SKM-1 (cell line): ENCODE measurements around the gene C1orf35.

Source experiments
- DNase-seq: peaks from one replicate; lab custom pipeline; 2025; ENCODE audit not compliant: unreplicated experiment; lab: John Stamatoyannopoulos, UW

Gene C1orf35

DNA sequence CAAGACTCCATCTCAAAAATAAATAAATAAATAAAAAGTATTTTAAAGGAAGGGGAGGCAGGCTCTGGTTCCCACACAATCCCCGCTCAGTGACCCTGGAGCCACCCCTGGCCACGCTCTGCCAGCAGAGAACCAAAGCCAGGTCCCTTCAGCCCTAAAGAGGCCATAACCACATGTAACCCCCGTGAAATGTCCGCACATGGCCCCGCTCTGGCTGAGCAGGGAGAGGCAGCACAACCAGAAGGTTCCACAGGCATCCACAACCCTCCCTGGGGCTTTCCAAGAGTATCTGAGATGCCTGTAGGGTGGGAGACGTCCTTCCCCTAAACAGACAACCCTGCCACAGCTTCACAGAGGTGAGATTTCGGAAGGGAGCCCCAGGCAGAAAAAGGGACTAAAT is 22.0 kb downstream of the C1orf35 start:
- DNase-seq = no peak

DNA sequence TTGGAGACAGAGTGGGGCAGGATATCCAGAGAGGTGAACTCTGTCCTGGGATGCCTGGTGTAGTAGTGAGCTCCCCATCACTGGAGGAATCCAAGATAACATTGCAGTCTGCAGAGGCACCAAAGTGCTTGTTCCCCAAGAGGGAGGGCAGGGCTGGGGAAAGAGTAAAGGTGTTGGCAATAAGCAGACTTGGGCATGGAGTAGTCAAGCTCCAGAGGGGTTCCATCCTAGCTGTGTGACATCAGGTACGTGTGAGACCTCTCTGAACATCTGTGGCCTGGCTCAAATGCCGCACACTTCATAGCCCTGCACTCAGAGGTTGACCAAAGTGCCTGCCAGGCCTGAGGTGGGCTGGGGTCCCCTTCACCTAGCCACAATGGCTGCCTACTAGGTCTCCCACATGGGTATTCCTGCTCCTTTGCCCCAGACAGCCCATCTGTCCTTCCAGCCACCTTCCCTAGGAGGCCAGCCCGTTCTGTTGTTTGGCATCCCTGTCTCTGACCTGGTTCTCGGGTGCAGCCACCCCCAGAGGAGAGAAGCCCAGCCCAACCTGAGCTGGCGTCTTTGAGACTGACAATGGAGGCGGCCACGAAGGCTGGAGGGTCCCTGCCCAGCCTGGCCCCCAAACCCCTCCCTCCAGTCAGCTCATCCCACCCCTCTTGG is 23.4 kb downstream of the C1orf35 start:
- no peak for DNase-seq

DNA sequence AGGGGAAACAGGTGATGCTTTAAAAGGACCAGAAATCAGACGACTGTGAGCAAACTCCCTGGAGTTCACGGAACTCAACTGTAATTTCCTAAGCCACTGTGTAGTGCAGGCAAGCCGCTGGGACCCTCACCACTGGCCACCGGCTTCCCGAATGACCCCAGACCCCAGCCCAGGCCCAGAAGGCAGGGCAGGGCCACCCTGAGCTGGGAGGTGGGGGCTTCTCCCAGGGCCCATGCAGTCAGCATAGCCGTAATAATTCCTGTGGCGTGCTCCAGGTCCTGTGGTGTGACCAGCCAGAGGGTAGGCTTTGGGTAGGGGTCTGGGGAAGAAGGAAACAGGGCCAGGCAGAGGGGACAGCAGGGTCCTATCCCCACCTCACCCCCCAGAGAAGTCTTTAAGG is 24.1 kb downstream of the C1orf35 start:
- DNase-seq = no peak

DNA sequence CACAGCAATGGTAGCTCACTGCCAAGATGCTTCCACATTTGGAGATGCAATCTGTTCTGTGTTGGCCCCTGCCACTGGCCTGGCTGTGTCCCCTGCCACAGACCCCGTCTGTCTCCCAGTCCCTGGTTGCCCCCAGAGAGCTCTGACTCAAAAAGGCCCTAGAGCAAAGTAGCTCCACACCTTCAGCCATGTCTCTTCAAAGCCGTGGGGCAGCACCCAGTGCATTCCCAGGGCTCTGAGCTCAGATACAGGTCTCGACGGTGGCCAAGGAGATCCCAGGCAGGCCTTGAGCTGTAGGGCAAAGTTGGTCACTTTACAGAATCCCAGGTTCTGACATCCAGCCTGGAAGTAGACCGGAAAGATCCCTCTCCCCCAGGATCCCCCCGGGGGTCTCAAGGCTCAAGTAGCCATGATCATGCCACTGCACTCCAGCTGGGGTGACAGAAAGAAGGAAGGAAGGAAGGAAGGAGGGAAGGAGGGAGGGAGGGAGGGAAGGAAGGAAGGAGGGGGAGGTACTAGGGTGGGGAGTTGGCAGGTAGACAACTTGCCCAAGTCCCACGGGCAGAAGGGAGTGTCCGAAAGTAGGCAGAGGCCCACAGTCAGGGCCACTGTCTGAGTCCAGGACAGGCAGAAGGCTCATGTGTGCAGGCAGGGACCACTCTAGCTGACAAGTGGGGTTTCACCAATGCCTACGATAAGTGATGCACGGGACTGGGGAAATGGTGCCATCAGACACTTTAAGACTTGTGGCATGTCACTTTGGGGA is 25.4 kb downstream of the C1orf35 start:
- no peak for DNase-seq

DNA sequence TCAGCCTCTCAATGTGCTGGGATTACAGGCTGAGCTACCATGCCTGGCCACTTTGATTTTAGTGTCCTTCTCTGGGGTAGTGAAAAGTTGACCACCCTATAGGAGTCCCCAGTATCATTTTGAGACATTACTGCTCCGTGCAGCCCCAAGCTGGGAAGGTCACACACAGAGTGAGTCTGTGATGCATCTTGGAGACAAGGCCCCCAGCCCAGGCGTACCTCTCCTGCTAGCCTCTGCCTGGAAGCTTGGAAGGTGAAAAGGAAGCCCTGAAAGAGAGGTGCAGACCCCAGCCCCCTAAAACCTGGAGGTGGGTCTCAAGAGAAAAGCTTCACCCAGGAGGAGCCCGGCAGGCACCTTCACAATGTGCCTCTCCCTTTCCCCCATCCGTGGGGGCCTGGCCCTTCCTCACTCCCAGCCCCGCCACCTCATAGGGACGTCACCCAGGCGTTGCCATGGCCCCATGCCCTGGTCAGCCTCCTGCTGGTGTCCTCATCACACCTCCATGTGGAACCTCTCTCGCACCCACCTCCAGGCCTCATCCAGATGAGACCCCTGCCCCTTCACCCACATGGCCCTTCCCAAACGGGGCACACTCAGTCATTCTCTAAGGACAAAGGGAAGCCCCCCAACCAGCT is 26.2 kb downstream of the C1orf35 start:
- no peak for DNase-seq

DNA sequence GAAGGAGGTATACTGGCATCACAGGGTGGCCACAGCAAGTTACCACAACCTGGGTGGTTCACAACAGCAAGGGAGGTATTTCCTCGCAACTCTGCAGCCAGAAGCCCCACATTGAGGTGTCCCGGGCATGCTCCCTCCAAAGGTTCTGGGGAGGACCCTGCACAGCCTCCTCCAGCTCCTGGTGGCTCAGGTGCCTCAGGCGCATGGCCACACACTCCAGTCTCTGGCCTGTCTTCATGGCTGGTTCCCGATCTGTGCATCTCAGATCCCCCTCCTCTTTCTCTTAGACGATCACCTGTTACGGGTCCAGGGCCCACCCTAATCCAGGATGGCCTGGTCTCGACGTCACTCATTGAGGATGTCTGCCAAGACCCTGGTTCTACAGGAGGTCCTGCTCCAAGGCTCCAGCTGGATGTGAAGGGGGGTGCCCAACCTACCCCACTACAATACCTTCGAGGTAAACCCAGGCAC is 27.3 kb downstream of the C1orf35 start:
- no peak for DNase-seq

DNA sequence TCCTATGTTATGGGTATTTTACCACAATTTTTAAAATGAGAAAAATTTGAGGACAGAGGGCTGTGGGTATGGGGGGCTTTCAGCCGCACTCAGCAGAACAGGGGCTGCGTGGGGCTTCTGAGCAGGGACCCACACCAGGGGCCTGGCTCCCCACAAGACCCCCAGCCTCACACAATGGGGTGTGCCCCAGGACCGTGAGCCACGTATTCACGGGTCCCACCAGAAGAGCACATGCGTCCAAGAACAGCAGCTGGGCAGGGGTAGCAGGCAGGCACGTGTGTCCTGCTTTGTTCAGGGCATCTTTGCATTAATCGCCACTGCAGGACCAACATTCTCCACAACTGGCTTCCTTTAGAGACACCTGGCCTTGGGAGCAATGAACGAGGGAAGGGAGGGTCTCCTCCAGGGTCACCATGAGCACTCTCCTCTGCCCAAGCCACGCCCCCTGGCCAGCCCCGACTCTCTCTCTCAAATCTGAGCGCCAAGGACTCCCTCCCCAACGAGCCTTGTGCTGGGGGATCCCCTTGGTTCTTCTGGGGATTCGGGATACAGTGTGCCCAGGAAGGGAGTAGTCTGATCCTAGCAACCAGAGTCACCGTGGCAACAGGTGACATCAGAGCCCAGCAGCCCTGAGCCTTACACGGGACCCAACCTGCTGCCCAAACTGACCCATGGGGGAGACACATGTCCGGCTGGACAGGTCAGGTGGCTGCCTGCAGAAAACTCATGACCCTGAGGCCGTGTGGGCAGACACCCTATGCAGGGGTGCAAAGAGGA is 28.0 kb downstream of the C1orf35 start:
- no peak for DNase-seq

DNA sequence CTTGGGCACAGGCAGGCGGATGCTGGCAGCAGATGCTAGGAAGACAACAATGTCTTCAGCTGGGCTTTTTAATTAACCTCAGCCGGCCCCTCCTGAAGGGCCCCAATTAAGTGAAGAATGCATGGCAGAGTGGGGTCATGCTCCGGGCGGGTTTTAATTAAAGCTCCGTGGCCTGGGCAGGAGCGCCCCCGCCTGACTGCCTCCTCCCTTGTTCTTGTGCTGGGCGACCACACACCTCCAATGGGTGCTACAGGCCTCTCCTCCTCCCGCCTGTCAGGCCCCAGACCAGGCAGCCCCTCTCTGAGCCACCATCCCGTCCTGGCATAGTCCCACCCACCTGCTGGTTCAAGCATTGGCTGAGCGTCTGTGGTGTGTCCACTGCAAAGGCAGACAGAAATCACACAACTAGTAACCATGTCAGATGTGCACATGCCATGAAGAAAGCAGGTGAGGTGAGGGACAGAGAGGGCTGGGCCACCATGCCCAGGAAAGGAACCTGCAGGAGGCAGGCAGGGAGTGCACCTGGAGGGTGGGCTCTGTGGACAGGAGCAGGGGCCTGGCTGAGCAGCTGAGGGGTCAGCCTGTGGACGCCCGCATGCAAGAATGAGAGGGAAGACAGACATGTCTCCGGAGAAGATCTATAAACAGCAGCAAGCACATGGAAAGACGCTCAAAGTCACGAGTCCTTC is 29.1 kb downstream of the C1orf35 start:
- DNase-seq = no peak

DNA sequence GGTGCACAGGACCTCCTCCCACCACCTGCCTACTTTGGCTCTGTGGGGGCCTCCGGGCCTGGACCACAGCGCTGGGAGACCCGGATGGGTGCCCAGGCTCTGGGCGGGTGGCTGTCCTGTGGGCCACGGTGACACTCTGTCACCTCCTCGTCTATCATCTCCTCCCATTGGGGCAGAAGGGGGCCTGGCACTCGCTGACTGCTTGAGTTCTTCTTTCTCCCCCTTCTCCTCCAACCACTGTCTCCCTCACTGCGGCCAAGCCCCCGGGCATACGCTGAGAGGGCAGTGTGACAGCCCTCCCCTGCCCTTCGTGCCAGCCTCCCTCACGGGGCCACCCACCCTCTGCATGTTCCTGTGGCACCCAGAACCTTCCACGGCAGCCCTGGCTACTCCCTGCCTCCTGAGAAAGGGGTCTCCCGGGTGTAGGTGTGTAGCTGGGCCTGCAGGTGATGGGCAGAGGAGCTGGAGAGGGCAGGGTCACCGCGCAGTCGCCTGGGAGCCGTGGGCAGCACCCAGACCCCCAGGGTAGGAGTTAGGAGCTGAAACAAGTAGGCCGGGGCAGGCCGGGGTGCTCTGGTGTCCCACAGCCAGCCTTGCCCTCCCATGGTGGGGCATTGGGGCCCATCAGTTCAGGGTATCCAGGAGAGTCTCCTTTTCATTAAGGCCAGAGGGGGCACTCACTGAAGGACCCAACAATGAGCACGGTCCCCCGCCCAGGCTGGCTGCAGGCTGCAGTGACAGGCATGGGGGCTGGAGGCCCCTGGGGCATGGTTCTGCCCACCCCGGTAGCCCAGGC is 29.9 kb downstream of the C1orf35 start:
- no peak for DNase-seq

DNA sequence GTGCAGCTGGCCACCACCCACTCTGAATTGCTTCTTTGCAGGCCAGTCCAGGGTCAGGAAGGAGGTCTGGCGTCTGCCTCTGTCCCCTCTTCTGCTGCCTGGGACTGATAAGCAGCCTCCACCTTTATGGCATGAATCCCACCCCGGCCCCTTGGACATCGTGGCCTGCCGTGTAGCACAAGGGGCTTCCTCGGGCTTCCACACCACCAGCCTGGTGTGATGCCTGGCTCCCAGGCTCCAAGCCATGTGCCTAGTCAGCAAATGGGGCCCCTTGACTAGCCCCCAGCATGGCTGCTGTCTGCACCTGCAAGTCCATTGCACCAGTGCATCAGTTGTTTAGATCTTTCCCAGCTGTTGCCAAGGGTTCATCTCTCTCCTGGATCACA is 30.5 kb downstream of the C1orf35 start:
- DNase-seq = no peak

DNA sequence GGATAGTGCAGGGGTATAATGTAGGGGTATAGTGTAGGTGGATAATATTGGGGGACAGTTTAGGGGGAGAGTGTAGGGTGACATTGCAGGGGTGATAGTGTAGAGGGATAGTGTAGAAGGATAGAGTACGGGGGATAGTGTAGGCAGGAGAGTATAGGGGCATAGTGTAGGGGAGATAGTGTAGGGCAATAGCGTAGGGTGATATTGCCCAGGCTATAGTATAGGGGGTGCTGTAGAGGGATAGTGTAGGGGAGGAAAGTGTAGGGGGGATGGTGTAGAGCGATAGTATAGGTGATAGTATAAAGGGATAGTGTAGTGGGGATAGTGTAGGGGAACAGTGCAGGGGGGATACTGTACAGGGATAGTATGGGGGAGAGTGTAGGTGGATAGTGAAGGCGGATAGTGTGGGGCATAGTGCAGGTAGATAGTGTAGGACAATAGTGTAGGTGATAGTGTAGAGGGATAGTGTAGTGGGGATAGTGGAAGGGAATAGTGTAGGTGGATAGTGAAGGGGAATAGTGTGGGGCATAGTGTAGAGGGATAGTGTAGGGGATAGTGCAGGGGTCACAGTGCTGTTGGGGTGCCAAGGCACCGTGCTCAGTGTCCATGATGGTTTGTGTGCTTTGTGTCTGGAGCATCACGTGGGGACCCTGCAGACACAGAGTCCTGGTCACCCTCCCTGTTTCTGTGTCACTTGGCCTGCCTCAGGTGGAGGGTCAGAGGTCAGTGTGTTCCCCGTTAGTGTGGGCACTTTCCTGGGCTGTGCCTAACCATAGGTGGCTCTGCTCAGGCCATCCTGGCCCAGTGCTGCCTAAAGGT is 31.1 kb downstream of the C1orf35 start:
- DNase-seq = no peak

DNA sequence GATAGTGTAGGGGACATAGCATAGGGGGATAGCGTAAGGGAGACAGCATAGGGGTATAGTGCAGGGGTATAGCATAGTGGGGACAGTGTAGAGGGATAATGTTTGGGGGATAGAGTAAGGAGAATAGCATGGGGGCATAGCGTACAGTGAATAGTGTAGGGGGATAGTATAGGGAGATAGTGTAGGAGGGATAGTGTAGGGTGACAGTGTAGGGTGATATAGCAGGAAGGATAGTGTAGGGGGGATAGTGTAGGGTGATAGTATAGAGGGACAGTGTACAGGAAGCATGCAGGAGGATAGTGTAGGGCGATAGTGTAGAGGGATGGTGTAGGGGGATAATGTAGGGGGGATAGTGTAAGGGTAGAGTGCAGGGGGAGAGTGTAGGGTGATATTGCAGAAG is 32.3 kb downstream of the C1orf35 start:
- no peak for DNase-seq

DNA sequence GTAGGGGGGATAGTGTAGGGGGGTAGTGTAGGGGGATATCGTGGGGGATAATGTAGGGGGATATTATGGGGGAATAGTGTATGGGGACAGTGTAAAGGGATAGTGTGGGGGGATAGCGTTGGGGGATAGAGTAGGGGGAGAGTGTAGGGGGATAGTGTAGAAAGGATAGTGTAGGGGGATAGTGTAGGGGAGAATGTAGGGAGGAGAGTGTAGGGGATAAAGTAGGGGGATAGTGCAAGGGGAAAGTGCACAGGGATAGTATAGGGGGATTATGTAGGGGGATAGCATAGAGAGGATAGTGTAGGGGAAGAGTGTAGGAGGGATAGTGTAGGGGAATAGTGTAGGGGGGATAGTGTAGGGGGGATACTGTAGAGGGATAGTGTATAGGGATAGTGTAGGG is 33.0 kb downstream of the C1orf35 start:
- DNase-seq = no peak

DNA sequence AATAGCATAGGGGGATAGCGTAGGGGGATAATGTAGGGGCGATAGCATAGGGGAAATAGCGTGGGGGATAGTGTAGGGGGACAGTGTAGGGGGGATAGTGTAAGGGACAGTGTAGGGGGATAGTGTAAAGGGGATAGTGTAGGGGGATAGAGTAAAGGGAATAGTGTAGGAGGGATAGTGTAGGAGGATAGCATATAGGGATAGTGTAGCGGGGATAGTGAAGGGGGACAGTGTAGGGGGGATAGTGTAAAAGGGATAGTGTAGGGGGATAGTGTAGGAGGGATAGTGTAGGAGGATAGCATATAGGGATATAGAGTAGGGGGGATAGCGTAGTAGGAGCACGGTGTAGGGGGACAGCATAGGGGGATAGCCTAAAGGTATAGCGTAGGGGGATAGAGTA is 34.8 kb downstream of the C1orf35 start:
- no peak for DNase-seq

DNA sequence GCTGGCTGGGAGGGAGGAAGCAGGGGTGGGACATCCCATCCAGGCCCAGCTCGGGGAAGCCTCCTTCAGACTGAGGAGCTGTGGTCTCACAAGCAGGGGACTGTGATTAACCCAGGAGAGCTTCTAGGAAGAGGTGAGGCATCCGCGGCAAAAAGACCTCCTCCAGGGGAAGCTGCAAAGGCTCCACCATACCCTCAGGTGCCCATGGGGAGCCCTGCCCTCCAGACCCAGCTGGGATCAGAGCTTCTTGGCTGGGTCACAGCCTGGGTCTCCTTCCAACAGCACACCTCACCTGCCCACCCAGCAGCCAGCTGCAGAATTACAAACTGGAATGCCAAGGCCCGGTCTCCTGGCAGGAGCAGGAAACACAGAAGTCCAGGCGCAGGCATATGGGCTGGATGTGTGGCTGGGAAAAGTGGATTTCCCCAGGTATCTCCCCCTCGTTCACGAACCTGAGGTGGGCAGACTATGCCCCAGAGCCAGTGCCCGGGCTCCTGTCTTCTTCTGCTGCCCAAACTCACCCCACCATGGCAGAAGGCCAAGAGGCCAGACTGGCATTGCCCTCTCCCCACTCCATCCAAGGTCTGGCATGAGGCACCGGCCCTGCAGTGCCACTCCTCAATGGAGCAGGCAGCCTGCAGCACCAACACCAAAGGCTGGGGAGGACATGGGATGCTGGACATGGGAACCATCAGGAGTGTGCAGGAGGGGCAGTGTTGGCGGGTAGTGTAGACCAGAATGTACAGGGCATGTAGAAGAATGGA is 36.1 kb downstream of the C1orf35 start:
- no peak for DNase-seq

DNA sequence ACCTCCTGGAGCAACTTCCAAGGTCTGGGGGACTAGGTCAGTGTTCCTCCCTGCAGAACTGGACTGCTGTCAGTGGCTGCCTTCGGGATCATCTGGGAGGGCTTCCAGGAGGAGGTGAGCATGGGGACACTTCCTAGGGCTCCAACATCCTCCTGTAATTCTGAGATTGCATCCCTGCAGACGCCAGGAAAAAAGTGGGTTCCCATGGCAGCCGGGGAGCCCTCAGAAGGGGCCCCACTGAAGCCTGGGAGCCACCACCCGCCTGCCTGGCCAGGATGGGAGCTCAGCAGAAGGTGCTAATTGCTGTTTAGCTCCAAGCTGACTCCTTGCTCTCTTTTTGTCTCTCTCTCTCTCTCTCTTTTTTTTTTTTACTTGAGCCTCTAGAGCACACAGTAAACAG is 36.7 kb downstream of the C1orf35 start:
- DNase-seq = no peak

DNA sequence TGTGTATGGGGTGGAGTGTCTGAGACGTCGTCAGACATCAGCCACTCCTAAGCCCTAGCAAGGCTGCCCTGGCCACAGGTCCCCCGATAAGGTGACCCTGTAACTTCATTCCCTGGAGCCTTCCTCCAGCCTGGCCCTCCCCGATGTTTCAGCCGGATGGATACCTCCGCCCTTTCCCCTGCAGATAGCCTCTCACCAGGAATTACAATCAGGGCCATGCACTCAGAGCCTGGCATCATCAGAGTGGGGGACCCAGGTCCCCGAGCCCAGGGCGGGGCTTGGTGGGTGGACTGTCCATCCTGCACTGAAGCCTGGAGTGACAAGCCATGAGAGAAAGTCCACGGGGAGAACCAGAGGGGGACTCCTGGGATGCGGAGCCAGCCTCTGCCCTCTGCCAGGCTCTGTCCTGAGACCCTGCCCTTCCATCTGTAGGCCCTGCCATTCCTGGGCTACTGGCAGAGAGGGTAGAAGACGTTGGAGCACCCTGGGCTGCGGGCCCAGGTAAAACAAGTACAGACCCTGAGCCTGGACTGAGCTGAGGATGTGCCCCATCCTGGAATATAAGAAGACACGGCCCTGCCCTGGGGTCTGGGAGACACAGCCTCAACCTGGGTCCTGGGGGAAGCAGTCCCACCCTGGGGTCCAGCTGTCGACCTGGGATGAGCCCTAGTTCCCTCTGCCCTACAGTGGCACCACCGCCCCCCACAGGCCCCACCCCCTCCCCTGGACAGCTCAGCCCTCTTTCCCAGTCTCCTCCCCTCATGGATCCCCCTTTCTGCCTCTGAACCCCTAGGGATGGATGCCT is 37.4 kb downstream of the C1orf35 start:
- no peak for DNase-seq
